Gastrocnemius medialis (tissue), 4 donors: ENCODE measurements around the gene VDR. TPM values are rescaled to one million over a fixed set of nuclear protein-coding genes. Genes with fewer than 3 reads are reported as not detected.

Experiments used
- ATAC-seq, 2 donors: fragments of 150-250 bp; one replicate each; pipeline ENCODE4 v1.9.1; 2016
- DNase-seq, 2 donors: peaks; one replicate each; pipeline ENCODE4 v3.0.0-alpha.2; 2019
- H3K27ac ChIP-seq, 4 donors: fragments of 200-600 bp; sonication (generic); 1 replicate in 1 of 4; 2 replicates in 3 of 4; pipeline ENCODE4 v1.5.1; 2016 to 2018; ENCODE audit warnings: mild to moderate bottlenecking in 2 of 4, moderate library complexity in 1 of 4
- H3K27me3 ChIP-seq, 3 donors: fragments of 200-600 bp; sonication (generic) in 2 of 3; 1 replicate in 1 of 3; 2 replicates in 2 of 3; pipeline versions ENCODE4 v1.5.1 to v1.6.0; 2016 to 2019; ENCODE audit warnings: mild to moderate bottlenecking in 1 of 3, moderate library complexity in 1 of 3
- H3K36me3 ChIP-seq, 2 donors: fragments of 200-600 bp; sonication (generic) in 1 of 2; one replicate each; pipeline ENCODE4 v1.5.1; 2017 to 2018
- H3K4me1 ChIP-seq, 2 donors: fragments of 200-600 bp; sonication (generic) in 1 of 2; one replicate each; pipeline ENCODE4 v1.5.1; 2016 to 2017; ENCODE audit warnings: mild to moderate bottlenecking in 2 of 2
- H3K4me3 ChIP-seq, 4 donors: fragments of 200-600 bp; sonication (generic) in 3 of 4; 1 replicate in 1 of 4; 2 replicates in 3 of 4; pipeline ENCODE4 v1.5.1; 2016 to 2019; ENCODE audit warnings: mild to moderate bottlenecking in 2 of 4
- H3K9me3 ChIP-seq, 3 donors: fragments of 200-600 bp; sonication (generic) in 2 of 3; 1 replicate in 1 of 3; 2 replicates in 2 of 3; pipeline ENCODE4 v1.5.1; 2016 to 2019
- CTCF ChIP-seq, 5 experiments: fragments of 450-650 bp in 3 of 5; fragments of 200-600 bp in 2 of 5; sonication (generic) in 2 of 5; IDR thresholded peaks in 4 of 5; conservative IDR thresholded peaks in 1 of 5; 1 replicate in 4 of 5; 2 replicates in 1 of 5; pipeline ENCODE4 v1.5.1; 2016 to 2019; ENCODE audit warnings: antibody characterized with exemption in 5 of 5, mild to moderate bottlenecking in 3 of 5, moderate library complexity in 3 of 5
- POLR2A ChIP-seq, 2 donors: fragments of 450-650 bp; IDR thresholded peaks; one replicate each; pipeline ENCODE4 v1.6.1; 2017; ENCODE audit warnings: antibody characterized with exemption in 2 of 2, mild to moderate bottlenecking in 2 of 2, moderate library complexity in 2 of 2
- in situ Hi-C, 4 donors: fragments of 200-750 bp; cut with MboI; loops; one replicate each; pipeline versions ENCODE4 v1.15.0 to v1.8.0; 2017; ENCODE audit warnings: low sequenced_read_pairs in 4 of 4
- intact Hi-C: fragments of 100-400 bp; cut with DNase I; formaldehyde crosslinking; loops from one replicate; pipeline ENCODE4 v1.15.1; 2023; ENCODE audit warnings: low total_unique reads
- total RNA-seq, 4 donors: library from RNA; depleted of rRNA; stranded (reverse); fragments of >200 nt; gene quantifications; one replicate each; pipeline versions ENCODE4 v1.1.0 to v1.2.3, GENCODE V29; 2016

Gene VDR
- total RNA-seq, 4 donors from 2014 or later: 3.2 to 6.1 (median 4.4) TPM

GRCh38 chr12:47889040-47889439, 15.8 kb downstream of the VDR start:
- in situ Hi-C loops: no loop called here
- TF ChIP-seq POLR2A (IDR thresholded peaks at IDR 0.05) (no peak), CTCF (IDR thresholded peaks at IDR 0.05 in 4 of 5, conservative IDR thresholded peaks at IDR 0.05 in 1 of 5) (no peak)
- H3K27ac ChIP-seq: no peak overlapping the region

GRCh38 chr12:47888153-47888819, 16.5 kb downstream of the VDR start:
- no peaks in the 10 kb centered on the region for H3K27me3 ChIP-seq
- H3K36me3 ChIP-seq: no peaks in the 10 kb centered on the region
- no peak for DNase-seq
- TF ChIP-seq POLR2A (IDR thresholded peaks at IDR 0.05): no peak
- no peak for TF ChIP-seq CTCF (IDR thresholded peaks at IDR 0.05 in 4 of 5, conservative IDR thresholded peaks at IDR 0.05 in 1 of 5)
- in situ Hi-C loops (no loop called here), intact Hi-C loops (no loop called here)
- H3K9me3 ChIP-seq: no peaks in the 10 kb centered on the region
- no peak for ATAC-seq
- H3K4me1 ChIP-seq: no peaks in the 10 kb centered on the region
- no peak overlapping the region for H3K4me3 ChIP-seq
- H3K27ac ChIP-seq: no peak overlapping the region

More at GRCh38 chr12:47889040-47889439, 15.8 kb downstream of the VDR start:
- no peaks in the 10 kb centered on the region for H3K9me3 ChIP-seq
- no peak overlapping the region for H3K4me3 ChIP-seq
- H3K36me3 ChIP-seq: no peaks in the 10 kb centered on the region
- intact Hi-C loops: no loop called here
- H3K4me1 ChIP-seq: no peaks in the 10 kb centered on the region
- ATAC-seq: no peak
- H3K27me3 ChIP-seq: no peaks in the 10 kb centered on the region
- DNase-seq: no peak

- no peak for DNase-seq
- intact Hi-C loops: no loop called here
- Histone ChIP-seq H3K9me3 (no peaks in the 10 kb centered on the region), H3K36me3 (no peaks in the 10 kb centered on the region), H3K4me3 (no peak overlapping the region), H3K27me3 (no peaks in the 10 kb centered on the region), H3K4me1 (no peaks in the 10 kb centered on the region), H3K27ac (no peak overlapping the region)
- in situ Hi-C loops: no loop called here
- TF ChIP-seq POLR2A (IDR thresholded peaks at IDR 0.05) (no peak), CTCF (IDR thresholded peaks at IDR 0.05 in 4 of 5, conservative IDR thresholded peaks at IDR 0.05 in 1 of 5) (no peak)
- ATAC-seq: no peak
Observed at GRCh38 chr12:47887529-47887928, 17.3 kb downstream of the VDR start.

- ATAC-seq (no peak), DNase-seq (no peak)
- H3K4me1 ChIP-seq: no peaks in the 10 kb centered on the region
- H3K27ac ChIP-seq: no peak overlapping the region
- no peaks in the 10 kb centered on the region for H3K36me3 ChIP-seq
- TF ChIP-seq CTCF (IDR thresholded peaks at IDR 0.05 in 4 of 5, conservative IDR thresholded peaks at IDR 0.05 in 1 of 5): no peak
- no peak for TF ChIP-seq POLR2A (IDR thresholded peaks at IDR 0.05)
- no peaks in the 10 kb centered on the region for H3K27me3 ChIP-seq
- no peaks in the 10 kb centered on the region for H3K9me3 ChIP-seq
- no peak overlapping the region for H3K4me3 ChIP-seq
- in situ Hi-C loops: no loop called here
- intact Hi-C loops: no loop called here
Observed at GRCh38 chr12:47886510-47887240, 18.1 kb downstream of the VDR start.
